Activated T-cell treated with anti-CD3 and anti-CD28 coated beads for 4 hours (primary cell): ENCODE data around the gene MARVELD2.
"Not testable (repeated sequence)": the region's sequence is repeated elsewhere in the genome, so short reads cannot be mapped to it uniquely, and the experiment has no call there.

ENCODE experiments used
- DNase-seq: peaks from one replicate; pipeline ENCODE4 v3.0.0-alpha.2; 2020

Gene MARVELD2

DNA sequence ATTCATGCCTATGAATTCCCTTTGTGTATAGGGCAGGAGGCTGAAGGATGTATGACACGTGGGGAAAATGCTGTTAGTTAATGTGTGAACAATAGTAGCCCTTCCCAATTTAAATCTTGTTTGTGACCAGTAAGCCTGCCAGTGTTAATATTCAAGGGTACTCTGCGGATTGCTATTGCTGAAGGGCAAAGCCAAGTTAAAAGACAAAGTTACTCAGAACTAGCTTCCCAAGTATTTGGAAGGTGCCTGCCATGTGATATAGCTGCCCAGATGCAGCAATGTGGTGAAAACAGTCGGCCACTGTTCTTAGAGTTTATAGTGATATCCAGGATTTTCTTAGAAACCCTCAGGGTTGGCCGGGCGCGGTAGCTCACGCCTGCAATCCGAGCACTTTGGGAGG lies 34.6 kb downstream of the MARVELD2 start:
- DNase-seq, result no peak

DNA sequence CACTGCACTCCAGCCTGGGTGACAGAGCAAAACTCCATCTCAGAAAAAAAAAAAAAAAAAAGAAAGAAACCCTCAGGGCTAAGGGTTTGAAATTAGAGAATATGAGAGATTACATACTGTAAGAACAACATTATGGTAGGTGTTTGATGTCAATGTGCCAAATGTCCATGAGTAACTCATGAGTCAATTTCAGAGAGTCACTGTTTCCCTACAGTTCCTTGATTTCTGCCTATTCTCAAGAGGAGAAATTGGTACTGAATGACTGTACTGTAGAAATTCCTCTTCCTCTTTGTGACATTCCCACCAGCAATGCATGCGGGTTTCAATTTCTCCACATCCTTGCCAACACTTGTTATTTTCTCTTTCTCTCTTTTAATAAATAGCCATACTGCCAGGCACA lies 35.2 kb downstream of the MARVELD2 start:
- no peak for DNase-seq

DNA sequence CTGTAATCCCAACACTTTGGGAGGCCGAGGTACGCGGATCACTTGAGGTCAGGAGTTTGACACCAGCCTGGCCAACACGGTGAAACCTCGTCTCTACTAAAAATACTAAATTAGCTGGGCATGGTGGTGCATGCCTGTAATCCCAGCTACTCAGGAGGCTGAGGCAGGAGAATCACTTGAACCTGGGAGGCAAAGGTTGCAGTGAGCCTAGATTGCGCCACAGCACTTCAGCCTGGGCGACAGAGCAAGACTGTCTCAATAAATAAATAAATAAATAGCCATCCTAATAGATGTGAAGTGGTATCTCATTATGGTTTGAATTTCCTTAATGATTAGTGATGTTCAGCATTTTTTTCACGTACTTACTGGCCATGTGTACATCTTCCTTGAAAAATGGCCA lies 35.6 kb downstream of the MARVELD2 start:
- DNase-seq, result not testable (repeated sequence)

DNA sequence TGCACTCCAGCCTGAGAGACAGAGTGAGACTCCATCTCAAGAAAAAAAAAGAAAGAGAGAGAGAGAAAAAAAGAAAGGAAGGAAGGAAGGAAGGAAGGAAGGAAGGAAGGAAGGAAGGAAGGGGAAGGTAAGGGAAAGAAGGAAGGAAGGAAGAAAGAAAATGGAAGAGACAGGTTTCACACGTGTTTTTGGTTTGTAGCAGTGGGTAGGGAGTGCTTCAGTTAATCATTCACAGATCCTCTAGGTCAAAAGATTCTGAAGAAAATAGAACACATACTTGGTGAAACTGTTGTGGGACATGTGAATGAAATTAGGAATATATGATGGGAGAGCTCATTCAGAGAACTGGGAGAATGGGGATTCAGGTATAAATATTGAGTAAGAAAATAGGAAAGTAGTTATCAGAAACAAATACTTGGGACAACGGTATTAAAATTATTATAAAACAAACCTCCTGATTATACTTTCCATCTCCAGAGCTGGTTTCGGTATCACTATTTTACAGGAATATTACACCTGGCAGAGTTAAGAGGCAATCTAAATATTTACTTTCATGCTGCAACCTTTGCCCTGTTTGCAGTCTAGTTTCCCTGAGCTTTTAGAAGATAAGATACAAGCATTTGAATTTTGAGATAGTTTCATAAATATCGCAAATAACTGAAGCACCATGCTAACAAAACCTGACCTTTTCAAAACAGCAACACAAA lies 37.2 kb downstream of the MARVELD2 start:
- no peak for DNase-seq

DNA sequence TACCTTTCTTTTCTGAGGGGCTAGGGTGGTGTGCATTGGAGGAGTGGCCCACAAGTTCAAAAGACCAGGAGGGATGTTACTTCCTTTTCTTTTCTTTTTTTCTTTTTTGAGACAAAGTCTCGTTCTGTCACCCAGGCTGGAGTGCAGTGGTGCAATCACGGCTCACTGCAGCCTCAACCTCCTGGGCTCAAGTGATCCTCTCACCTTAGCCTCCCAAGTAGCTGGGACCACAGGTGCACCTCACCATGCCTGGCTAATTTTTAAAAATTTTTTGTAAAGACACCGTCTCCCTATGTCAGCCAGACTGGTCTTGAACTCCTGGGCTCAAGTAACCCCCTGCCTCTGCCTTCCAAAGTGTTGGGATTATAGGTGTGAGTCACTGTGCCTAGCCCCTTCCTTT lies 38.6 kb downstream of the MARVELD2 start:
- not testable (repeated sequence) for DNase-seq

DNA sequence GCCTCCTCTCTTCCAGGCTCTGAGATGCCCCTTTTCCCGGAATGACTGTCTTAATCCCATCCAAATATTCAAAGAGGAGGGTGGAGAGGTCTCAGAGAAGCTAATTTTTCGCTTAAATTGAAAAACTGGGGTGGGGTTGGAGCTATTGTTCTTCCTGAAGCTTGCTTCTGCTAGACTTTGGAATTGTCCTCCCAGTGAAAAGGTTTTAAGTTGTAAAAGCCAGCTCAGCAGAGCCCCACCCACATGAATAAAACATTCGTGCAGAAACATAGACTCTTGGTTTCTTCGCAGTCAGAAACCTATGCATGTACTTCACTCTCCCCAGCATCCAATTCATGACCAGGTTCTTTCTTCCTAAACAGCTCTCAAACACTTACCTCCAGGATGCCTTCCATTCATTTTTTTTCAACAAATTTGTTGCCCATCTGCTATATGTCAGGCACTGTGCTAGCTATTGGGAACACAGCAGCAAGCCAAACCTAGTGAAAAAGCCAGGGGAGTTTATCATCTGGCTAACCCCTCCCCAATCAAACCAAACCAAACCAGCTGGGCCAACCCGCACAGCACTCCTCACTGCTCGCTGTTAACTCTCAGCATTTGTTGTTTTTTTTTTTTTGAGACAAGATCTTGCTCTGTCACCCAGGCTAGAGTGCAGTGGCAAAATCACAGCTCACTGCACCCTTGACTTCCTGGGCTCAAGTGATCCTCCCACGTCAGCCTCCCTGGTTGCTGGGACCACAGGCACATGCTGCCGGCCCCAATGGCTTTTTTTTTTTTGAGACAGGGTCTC lies 39.7 kb downstream of the MARVELD2 start:
- no peak for DNase-seq

DNA sequence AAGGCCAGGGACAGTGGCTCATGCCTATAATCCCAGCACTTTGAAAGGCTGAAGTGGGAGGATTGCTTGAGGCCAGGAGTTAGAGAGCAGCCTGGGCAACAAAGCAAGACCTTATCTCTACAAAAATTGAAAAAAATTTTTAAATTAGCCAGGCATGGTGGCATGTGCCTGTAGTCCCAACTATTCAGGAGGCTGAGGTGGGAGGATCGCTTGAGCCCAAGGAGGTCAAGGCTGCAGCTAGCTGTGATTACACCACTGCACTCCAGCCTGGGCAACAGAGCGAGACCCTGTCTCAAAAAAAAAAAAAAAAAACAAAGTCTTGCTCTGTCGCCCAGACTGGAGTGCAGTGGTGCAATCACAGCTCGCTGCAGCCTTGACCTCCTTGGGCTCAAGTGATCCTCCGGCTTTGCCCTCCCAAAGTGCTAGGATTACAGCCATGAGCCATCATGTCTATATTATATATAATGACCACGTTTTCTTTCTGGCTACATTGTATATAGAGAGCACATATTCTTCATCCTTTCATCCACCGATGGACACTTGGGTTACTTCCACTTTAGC lies 40.6 kb downstream of the MARVELD2 start:
- DNase-seq, result not testable (repeated sequence)

DNA sequence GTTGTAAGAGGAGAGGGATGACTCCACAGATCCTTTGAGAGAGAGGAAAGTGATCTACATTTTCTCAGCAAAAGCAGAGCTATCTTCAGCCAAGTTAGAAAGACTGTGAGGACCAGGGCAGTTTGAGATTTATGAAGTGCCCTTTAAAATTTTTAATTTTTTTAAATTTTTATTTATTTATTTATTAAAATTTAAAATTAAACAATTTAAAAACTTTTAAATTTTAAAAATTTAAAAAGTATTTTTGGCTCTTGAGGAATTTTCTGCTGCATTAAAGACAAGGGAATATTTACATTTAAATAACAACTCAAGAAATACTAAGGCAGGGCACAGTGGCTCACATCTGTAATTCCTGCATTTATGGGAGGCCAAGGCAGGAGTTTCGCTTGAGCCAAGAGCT lies 47.3 kb downstream of the MARVELD2 start:
- DNase-seq, result no peak

DNA sequence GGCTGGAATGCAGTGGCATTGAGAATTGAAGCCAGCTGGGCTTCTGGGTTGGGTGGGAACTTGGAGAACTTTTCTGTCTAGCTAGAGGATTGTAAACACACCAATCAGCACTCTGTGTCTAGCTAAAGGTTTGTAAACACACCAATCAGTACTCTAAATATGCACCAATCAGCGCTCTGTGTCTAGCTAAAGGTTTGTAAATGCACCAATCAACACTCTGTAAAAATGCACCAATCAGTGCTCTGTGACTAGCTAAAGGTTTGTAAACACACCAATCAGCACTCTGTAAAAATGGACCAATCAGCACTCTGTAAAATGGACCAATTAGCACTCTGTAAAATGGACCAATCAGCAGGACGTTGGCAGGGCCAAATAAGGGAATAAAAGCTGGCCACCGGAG lies 51.5 kb downstream of the MARVELD2 start:
- not testable (repeated sequence) for DNase-seq

DNA sequence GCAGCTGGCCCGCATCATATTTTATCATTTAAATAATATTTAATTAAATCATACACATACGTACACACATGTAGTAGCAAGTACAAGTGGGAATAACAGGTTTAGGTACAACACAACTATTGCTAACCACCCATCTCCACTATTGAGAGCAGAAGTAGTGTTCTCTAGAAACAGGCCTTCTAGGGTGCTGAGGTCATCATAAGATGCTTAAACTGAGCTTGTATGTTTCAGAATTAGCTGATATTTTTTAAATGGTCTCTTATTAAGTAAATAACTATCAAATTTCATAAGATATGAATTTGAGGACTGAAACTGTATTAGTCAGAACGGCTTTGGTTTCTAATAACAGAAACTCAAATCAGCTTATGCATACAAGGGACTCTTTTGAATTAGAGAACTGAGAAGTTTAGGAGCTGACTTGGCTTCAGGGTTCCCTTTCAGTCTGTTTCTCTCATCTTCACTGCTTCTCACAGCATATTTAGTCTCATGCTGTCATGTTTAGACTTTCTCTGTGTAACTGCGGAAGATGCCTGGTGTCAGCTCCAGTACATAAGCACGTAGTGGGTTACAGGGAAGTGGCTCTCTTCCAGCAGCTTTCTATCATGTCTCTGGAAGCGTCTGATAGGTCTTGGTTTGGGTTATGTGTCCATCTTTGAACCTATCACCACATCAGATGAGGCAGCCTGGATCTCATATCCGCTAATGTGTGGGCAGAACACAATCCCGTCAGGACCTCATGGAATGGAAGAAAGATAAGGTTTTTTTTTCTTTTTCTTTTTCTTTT lies 52.7 kb downstream of the MARVELD2 start:
- no peak for DNase-seq

DNA sequence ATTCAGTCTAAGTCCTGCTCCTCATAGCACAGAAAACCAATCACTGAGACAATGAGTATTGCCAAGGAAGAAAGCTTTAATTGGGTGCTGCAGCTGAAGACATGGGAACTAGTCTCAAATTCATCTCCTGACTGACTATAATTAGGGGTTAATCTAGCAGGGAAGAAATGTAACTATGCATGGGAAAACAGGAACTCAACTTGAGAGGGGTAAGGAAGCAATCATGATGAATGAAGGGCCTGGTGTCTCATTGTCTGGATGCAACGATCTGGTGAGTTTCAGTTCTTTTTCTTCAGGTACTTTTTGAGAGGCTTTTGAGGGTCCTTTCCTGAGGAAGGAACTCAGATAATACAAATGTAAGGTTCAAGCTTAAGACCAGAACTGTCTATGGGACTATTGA lies 53.7 kb downstream of the MARVELD2 start:
- DNase-seq, result no peak

DNA sequence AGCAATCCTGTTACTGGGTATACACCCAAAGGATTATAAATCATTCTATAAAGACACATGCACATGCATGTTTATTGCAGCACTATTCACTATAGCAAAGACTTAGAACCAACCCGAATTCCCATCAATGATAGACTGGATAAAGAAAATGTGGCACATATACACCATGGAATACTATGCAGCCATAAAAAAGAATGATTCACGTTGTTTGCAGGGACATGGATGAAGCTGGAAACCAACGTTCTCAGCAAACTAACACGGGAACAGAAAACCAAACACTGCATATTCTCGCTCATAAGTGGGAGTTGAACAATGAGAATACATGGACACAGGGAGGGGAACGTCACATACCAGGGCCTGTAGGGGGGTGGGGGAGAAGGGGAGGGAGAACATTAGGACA lies 56.6 kb downstream of the MARVELD2 start:
- DNase-seq, result not testable (repeated sequence)

DNA sequence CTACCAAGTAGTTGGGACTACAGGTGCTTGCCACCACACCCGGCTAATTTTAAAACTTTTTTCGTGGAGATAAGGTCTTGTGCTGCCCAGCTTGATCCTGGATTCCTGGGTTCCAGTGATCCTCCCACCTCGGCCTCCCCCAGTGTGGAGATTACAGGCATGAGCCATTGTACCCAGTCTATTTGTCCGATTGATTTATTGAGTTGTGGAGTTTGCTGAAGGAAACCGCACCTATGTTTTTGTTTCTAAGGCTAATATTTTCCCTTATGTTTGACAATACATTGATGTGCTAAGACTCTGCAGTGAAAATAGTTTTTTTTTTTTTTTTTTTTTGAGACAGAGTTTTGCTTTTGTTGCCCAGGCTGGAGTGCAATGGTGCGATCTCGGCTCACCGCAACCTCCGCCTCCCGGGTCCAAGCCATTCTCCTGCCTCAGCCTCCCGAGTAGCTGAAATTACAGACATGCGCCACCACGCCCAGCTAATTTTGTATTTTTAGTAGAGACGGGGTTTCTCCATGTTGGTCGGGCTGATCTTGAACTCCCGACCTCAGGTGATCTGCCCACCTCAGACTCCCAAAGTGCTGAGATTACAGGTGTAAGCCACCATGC lies 57.7 kb downstream of the MARVELD2 start:
- DNase-seq, result not testable (repeated sequence)

DNA sequence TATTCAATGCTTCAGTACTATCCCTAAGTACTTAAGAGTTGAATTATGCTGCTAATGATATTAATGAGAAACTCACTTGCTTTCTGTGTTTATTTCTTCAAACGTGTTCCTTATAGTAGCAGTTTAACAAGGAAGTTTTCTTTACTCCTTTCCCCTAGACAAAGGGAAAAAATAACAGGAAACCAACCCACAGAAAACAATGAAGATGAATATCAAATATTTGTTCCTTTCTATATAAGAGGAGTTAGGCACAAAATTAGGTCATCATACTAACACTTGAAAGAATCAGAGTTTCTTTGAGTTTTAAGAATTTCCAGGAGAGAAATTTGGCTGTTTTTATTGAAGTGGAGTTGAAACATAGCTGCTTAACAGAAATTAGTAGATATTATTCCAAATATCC lies 62.3 kb downstream of the MARVELD2 start:
- no peak for DNase-seq

DNA sequence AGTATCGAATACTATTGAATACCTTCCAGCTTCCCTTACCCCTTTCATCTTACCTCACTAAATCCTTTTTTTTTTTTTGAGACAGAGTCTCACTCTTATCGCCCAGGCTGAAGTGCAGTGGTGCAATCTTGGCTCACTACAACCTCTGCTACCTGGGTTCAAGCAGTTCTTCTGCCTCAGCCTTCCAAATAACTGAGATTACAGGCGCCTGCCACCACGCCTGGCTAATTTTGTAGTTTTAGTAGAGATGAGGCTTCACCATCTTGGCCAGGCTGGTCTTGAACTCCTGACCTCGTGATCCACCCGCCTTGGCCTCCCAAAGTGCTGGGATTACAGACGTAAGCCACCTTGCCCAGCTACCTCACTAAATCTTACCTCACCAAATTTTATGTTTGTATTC lies 63.4 kb downstream of the MARVELD2 start:
- DNase-seq, result not testable (repeated sequence)

DNA sequence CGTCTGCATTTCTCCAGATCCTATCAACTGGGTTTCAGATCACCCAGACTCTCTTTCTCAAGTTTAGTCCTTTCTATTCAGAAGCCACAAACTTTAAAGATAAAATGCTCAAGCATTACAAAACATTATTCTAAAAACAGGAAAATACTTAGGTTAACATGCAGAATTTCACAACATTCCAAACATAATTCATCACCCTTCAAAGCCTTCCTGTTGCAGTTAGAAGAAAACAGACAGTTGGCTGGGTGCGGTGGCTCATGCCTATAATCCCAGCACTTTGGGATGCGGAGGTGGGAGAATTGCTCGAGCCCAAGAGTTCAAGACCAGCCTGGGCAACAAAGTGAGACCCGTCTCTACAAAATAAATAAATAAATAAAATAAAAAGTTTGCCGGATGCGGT lies 70.0 kb downstream of the MARVELD2 start:
- DNase-seq, result no peak

DNA sequence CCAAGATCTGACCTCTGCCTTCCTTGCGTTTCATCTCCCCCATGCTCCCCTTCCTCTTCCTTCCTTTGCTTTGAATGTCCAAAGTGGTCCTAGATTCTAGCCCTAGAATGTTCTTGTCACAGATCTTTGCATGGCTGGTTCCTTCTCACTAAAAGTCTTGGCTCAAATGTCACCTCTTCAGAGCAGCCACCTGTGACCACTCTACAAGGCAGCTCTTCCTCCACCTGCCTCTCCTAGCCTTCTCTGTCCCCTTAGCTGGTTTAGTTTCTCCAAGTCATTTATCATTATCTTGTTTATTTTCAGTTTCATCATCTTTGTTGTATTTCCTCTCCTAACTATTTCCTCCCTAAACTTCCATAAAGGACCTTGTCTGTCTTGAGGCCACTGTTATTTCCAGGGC lies 70.6 kb downstream of the MARVELD2 start:
- DNase-seq, result no peak

DNA sequence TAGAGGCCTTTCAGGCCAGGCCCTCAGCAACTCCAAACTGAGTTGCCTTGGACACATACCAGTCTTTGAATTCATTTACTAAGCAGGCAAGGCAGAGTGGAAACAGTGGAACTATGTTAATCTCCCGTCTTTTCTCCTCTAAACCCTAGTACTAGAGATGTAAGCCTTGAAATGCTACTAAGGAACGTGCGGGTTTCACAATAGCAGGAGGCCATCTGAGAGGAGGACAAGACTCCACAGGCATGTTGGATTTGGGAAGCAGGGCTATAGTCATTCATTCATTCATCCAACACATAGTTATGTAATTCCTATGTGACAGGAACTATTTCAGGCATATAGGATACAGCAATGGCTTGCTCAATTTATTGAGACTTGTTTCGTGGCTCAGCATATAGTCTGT lies 74.3 kb downstream of the MARVELD2 start:
- DNase-seq, result no peak

DNA sequence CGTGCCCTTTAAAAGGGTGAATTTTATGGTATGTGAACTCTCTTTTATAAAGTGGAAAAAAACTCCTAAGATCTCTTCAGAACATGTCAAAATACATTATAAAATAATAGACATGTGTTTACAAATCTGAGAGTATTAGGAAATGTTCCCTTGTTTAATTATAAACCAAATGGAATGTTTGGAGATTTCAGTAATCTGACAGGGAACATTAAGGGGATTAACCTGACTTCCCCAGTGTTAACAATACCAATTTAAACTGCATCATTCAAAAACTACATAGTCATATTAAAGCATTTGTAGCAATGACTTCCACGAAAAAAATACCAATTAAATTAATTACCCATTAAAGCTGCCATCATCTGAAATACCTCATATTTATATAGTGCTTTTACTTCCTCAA lies 76.1 kb downstream of the MARVELD2 start:
- no peak for DNase-seq

DNA sequence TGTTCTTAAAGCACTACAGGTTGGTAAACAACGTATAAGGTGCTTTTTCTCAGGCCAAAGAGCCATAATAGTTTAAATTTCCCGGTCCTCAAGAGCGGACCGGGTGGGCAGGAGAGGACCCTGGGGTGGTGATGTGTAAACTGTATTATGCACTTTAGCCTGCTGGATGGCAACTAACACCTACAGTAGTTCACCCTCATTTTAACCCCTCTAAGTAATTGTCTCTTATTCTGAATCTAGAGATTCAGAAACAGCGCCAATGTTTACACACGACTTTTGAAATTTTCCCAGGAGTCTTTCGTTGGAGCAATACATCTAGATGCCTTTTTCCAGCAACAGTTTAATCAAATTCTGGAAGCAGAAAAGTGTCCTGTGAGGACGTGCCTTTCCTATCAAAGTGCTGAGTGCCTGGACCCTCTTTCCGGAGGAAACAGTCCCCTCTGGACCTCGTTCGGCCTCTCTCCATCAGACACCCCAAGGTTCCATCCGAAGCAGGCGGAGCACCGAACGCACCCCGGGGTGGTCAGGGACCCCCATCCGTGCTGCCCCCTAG lies 77.0 kb downstream of the MARVELD2 start:
- DNase-seq, result no peak

DNA sequence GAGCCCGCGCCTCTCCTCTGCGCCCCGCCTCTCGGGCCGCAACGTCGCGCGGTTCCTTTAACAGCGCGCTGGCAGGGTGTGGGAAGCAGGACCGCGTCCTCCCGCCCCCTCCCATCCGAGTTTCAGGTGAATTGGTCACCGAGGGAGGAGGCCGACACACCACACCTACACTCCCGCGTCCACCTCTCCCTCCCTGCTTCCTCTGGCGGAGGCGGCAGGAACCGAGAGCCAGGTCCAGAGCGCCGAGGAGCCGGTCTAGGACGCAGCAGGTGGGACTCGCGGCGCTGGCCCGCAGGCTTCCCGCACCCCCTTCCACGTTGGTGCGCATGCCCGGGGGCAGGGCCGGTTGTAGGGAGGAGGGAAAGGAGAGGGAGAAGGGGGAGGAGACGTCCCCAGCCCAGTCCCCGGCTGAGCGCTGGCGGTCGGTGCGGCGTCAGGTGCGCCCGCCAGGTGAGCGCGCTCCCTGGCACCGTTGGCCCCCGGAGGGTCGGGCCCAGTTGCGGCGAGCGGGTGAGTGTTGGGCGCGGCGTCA lies 77.5 kb downstream of the MARVELD2 start, which contains the start of gene OCLN:
Gene OCLN (plus strand): TSS at position 400 of the 532 bp plus-strand sequence. CDS start 11,455 bp downstream, outside the sequence.
- DNase-seq, result no peak

DNA sequence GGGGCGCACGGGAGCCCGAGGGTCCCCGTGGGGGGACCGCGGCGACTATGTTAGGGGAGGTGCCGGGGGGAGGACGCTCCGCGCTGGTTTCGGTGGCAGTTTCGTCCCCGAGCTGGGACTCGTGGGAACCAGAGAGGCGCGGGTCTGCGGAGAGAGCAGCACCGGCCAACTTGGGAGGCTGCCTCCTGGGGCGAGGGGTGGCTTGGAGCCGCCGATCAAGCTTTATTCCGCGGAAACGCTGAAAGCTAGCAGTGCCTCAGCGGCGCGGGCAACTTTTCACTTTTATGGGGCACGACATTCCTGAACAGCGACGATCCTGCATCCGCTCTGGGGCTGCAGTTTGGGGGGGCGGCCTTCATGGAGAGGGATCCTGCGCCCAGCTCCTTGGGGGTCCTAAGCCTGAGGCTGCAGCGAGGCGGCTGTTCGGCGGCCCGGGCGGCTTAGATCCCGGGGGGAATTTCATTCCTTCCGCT lies 78.0 kb downstream of the MARVELD2 start:
- no peak for DNase-seq
